Astrocyte (in vitro differentiated cells and primary cell): ENCODE data around the gene SUSD6.

Source experiments
- CTCF ChIP-seq: IDR thresholded peaks from 2 replicates; pipeline ENCODE4 v1.5.1; 2011; ENCODE audit warnings: low read depth, mild to moderate bottlenecking, inconsistent platforms, low read length, moderate library complexity; ENCODE audit not compliant: insufficient read depth
- EZH2 ChIP-seq: IDR thresholded peaks from 2 replicates; pipeline ENCODE4 v1.6.1; 2012; ENCODE audit warnings: mild to moderate bottlenecking, low read length, inconsistent platforms; ENCODE audit not compliant: insufficient read depth

GRCh38 chr14:69665631-69666030 is 54.2 kb downstream of the SUSD6 start:
- TF ChIP-seq CTCF = no peak
- TF ChIP-seq EZH2 = no peak
